ENCODE measurements around the gene EFCAB14.
"Not testable (repeated sequence)": the region's sequence is repeated elsewhere in the genome, so short reads cannot be mapped to it uniquely, and the experiment has no call there.

Gene EFCAB14, protein sequence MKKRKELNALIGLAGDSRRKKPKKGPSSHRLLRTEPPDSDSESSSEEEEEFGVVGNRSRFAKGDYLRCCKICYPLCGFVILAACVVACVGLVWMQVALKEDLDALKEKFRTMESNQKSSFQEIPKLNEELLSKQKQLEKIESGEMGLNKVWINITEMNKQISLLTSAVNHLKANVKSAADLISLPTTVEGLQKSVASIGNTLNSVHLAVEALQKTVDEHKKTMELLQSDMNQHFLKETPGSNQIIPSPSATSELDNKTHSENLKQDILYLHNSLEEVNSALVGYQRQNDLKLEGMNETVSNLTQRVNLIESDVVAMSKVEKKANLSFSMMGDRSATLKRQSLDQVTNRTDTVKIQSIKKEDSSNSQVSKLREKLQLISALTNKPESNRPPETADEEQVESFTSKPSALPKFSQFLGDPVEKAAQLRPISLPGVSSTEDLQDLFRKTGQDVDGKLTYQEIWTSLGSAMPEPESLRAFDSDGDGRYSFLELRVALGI

DNA sequence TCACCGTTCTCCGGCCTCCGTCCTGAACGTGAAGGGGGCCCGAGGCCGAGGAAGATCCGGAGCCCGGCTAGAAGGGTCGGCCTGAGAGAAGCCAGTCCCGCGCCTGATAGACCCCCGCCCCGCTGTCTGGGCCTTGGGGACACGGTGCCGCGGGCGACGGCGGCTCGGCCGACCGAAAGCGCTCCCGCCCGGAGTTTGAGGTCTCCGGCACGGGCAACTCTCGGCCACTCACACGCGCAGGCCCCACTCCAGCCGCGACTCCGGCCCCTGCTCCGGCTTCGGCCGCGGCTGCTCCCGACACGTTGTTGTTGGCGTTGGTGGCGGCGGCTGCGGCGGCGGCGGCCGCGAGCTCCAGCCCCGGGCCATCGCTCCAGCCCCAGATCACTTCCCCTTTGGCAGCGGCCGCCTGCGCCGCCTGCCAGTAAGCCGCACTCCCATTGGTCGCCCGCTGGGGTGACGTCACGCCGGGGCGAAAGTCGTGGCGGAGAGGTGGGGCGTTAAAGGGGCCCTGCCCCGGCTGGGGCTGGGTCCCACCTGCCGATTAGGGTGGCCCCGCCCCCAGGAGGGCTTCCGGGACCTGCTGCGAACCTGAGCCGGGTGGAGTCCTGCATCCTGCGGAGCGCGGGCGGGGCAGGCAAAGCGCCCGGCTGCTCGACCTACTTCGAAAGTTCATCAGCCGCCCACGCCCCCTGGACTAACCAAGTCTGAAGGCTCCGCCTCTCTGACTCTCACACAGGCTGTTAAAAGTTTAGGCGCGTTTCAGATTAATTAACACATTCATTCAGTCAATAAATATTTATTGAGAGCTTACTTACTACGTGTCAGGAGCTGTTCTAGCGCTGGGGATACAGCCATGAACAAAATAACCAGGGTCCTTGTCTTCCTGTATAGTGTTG lies at the start of gene EFCAB14:
Gene EFCAB14, minus strand, starts transcription at position 388 of the 896 bp plus-strand sequence. CDS start 1,027 bp downstream, outside the sequence.
- DNase-seq (ENCODE audit: low read depth in 3 of 3) = peak; percentile 98

DNA sequence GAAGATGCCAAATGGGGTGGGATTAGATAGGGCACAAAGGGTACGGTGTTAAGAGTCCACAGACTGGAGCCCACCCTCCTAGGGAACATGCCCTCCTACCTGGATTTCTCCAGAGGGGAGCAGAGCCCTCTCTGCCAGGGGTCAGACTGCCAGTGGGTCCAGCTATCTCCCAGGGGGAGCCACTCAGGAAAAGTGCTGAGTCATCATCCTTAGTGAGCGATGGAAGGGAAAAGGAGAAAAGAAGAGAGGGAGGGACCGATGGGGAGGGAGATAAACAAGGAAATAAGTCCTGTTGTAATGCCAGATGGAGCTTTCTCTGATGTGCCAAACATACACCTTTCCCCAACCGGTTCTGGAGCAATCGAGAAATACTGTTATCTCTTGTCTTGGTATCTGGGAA lies 49.5 kb upstream of the EFCAB14 start:
- DNase-seq (ENCODE audit: low read depth in 3 of 3) = no peak

DNA sequence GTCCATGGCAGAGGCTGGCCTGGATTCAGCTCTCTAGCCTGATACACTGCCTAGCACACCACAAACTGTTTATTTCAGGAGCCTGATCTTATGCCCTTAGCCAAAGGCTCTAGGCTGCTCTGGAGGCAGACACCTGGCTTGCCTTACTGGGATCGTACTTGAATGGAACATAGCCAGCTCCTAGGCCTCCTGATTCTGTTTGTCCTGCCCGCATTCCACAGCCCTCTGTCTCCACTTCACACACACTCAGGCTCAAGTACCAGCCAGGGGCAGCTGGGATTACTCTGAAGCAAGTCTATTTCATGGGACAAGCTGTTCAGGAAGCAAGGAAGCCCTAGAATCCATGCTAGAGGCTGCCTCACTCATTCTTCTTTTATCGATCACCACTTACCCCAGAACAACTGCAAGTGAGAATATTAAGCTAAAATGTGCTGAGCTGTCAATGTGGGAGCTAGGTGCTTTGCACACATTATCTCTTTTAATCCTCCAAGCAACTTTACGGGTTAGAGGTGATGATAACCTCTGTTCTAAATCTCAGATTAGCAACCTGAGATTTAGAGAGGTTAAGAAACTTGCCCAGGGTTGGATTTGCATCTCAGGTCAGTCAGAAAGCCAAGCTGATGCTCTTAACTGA lies 48.9 kb upstream of the EFCAB14 start:
- no peak for DNase-seq (ENCODE audit: low read depth in 3 of 3)

DNA sequence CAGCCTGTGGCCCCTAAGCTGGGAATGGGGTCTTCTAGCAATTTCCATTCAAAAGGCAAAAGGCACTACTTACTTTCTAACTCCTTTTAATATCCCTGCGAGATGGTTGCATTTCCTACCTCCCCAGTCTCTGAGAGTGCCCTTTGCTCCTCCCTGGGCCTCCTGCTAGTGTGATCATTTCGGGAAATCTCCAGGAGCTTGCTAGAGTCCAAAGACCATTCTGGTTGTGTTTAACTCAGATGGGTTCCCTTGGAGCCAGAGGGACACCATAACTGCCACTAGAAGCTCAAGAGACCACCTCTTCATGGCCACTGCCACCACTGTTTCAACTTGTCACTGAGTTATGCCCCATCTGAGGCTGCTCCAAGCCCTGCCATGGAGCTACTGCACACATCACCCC lies 45.5 kb upstream of the EFCAB14 start:
- DNase-seq (ENCODE audit: low read depth in 3 of 3) = no peak

DNA sequence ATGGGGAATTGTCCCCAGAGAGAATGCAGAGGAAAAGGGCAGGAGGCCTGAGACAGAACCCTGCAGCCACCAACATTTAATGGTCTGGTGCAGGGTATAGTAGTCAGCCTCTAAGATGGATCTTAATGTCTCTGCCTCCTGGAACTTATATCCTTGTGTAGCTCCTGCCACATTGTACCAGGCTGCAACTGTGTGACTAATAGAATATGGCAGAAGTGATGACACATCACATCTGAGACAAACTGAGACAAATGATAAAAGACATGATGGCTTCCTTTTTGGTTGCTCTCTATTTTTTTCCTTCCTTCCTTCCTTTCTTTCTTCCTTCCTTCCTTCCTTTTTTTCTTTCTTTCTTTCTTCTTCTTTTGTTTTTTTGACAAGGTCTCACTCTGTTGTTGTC lies 42.8 kb upstream of the EFCAB14 start:
- no peak for DNase-seq (ENCODE audit: low read depth in 3 of 3)

DNA sequence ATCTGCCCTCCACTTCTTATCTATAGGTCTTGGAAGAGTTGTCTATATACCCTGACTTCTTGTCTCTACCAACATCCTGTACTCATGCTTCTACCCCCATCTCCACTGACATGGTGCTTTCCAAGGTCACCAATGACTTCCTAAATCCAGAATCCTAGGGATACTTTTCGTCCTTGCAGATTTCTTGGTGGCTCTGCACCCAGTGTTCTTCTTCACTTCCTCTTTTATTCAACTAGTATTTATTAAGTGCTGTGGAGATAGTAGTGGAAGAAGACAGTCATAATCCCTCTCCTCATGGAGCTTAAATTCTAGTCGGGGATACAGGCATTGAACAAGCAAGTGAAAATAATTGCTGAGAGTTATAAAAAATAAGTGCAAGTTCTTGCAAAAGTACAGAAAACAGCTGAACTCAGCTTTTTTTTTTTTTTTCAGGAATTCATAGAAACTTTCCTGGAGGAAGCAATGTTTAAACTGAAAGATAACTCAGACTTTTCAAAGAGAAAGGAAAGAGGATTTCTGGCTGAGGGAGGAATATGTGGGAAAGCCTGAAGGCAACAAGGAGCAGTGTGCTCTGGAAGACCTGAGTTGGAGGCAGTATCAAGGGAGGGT lies 41.7 kb upstream of the EFCAB14 start:
- no peak for DNase-seq (ENCODE audit: low read depth in 3 of 3)

DNA sequence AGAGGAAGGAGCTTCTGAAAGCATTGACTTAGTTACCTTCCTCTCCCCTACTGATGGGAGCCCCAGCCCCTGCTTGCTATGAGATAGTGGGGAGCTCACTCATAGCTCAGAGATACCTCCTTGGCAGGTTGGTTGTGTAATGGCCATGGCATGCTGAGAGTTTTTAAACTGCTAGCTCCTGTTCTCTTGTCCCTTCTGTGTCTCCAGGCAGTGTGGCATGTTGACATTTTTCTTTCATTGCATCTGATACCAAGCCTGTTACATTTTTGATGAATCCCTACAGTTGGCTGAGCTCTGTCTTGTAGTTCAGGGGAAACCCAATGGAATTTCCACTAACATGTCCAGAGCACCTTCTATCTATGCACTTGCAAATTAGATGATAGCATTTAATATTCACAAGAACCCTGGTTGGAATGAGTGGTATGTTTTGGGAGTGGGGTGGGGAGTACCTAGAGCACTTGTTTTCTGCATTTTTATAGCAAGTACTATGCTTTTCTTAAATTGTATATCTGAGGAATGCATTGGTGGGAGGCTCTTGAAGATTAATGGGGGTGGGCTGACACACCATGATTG lies 39.1 kb upstream of the EFCAB14 start:
- no peak for DNase-seq (ENCODE audit: low read depth in 3 of 3)

DNA sequence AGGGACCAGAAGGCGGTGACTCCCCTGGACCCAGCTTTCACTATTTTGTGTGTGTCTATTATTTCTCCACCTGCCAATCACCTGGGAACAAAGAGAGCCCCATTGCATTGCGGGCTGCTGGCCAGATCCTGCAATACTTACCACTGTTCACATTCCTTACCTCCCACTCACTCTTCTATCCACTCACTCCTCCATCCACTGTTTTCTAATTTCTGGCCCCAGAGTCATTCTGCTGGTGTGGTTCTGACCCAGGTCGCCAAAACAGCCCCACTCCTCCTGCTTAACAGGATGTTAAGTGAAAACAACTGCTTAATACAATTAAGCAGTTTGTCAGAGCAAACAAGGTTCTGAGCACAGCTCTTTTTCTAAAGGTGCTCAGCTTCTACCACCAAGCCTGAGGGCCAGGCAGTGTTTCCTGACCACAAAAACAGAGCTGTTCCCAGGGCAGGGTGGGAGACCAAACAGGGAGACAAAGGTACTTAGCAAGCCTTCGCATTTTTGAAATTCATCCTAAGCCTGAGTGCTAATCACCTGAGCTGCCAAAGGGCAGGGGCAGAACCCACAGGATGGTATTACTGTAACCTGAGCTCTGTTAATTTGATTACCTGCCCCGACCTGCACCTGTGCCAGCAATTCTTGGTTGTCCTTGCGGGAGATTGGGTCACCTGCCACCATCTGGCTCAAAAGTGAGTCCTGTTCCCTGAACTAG lies 38.5 kb upstream of the EFCAB14 start:
- DNase-seq (ENCODE audit: low read depth in 3 of 3) = no peak

DNA sequence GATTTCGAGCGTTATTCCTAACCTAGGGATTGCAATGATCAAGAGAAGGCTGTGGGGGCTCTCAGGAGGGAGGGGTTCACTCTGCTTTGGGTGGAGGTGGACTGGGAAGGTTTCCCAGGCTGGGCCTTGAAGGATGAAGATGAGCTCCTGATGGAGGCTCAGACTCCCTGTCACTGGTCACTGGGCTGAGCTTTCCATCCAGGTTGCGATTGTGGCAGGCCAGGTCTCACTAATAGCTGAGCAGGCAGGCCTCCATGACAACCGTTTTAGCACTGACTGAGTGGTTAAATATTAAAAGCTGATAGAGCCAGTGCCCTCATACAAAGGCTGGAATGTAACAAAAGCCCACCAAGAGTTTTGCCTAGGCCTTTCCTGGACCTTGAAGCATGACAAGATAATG lies 36.2 kb upstream of the EFCAB14 start:
- no peak for DNase-seq (ENCODE audit: low read depth in 3 of 3)

DNA sequence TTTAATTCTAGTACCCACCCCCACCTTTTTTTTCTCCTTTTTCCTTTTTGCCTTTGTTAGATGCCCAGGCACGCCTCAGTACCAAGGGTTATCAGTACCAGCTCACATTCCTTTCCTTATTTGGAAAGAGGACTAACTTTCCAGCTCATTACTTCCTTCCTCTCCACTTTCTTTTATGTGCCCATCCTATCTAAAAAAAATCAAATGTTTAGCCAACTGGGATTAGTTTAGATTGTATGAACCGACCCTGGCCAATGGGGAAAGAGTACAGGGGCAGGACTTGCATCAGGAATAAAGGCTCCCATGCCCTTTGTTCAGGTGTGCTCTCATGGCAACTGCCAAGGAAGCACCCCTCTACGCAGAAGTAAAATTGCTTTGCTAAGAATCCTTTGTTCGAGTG lies 35.8 kb upstream of the EFCAB14 start:
- not testable (repeated sequence) for DNase-seq (ENCODE audit: low read depth in 3 of 3)

DNA sequence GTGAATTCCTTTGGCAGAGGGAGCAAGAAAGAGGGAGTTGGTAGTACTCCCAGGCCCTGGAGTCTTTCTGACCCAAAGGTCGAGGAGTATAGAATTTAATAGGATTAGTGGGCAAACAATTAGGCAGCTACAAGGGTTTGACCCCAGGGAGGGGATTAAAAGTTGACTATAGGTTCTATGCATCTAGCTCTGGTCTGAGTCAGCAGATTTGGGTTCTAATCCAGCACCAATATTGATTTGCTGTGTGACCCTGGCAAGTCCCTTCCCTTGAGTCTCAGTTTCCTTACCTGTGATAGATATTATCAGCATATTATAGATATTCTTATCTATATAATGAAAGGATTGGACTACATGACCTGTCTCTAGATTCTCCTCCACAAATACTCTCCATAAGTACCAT lies 35.1 kb upstream of the EFCAB14 start:
- DNase-seq (ENCODE audit: low read depth in 3 of 3) = no peak

DNA sequence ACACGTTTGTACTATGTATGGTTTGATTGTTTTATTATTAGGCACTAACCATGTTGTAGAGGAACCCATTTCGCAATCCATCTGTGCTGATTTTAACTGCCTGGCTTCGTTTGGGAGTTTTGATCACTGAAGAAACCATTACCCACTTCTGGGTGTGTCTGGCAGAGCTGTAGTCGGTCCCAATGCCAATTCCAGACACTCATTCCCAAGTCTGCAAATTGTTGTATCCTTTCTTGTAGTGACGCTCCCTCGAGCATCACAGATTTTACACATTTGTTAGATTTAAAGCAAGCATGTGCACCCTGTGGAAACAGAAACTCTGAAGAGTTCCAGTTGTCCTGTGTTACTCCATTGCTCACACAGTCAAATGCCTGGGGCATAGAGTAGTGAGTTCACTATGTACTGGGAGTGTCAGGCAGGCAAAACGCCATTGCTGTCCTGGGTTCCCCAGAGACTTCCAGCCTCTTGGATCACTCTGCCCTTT lies 31.0 kb upstream of the EFCAB14 start:
- no peak for DNase-seq (ENCODE audit: low read depth in 3 of 3)

DNA sequence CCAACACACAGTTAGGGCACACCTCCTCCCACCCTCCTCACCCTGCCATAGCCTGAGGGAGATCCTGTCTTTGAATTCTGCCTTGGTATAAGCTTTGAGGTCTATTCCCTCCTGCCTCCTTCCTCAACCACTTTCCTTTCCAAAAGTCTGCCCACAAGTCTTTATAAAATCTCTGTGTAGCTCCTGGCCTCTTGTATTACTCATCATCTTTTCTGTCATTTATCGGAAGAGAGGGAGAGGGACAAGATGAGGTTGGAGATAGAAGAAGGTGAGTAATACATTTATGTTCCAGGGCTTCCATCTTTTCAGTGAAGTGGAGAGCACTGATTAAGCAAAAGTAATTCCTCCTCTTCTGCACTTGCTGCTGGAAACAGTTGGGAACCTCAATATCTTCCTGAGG lies 30.5 kb upstream of the EFCAB14 start:
- no peak for DNase-seq (ENCODE audit: low read depth in 3 of 3)

DNA sequence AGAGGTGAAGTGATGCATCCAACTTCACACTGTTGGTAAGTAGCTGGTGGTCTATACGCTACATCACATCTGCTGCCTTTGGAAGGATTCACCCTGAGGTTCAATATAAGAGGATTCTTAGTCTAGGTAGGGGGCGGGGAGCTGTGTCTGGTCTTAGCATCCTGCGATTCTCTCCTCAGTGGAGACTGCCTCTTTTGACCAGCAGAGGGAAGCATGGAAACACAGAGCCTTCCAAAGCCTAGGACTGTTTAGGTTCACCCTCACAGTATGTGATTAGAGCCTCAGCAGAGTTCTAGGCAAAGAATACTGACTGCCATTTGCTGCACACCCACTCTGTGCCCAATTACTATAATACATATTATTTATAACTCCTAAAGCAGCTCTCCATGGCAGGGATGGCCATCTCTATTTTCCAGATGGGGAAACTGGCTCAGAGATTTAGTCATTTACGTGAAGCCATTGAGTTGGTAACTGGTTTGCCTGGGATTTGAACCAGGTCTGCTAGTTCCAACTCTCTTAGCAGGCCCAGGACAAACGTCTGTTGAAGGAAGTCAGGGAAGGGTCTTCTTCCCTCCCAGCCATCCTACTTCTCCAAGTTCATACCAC lies 28.9 kb upstream of the EFCAB14 start:
- DNase-seq (ENCODE audit: low read depth in 3 of 3) = no peak

DNA sequence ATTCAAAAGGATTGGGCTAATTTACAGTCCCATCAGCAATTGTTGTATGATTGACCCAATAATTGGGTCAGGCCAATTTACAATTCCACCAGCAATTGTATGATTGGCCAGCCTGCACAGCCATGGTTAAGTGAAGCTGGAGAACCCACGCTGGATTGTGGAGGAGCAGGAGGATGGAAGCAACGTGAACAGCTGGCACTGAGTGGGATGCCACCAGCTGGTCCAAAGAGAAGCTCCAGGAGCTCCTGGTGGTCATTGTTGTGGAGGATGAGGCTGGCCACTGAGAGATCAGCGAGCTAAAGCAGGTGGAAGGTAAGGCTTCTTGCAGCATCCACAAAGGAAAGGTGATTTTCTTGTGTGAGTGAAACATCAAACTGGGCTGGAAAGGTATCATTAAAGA lies 23.2 kb upstream of the EFCAB14 start:
- DNase-seq (ENCODE audit: low read depth in 3 of 3) = no peak

DNA sequence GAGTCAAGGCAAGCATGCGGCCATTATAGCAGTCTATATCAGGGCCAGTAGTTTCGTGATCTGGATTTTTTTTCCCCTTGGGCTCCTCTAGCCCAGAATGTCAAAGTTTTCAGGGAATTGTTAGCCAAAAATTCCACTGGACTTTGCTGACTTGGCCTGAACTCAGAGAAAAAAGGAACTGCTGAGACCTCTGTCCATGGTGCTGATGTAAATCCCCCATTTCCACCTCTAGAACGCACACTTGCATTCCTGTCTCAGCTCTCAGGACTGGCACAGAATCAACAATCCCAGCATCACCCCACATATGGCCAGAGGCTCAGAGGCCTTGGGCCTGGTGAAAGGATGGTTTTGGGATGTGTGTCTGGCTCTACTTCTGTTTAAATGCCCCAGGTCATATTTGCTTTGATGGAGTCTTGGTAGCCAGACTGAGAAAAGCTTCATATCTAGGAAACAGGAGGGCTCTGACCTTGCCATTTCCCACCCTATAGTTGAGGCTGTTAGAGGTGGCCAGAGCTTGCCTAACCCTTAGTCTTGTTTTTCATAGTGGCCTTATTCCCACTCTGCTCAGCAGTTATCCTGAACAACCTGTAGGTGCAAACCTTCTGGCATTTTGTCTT lies 16.9 kb upstream of the EFCAB14 start:
- DNase-seq (ENCODE audit: low read depth in 3 of 3) = no peak

DNA sequence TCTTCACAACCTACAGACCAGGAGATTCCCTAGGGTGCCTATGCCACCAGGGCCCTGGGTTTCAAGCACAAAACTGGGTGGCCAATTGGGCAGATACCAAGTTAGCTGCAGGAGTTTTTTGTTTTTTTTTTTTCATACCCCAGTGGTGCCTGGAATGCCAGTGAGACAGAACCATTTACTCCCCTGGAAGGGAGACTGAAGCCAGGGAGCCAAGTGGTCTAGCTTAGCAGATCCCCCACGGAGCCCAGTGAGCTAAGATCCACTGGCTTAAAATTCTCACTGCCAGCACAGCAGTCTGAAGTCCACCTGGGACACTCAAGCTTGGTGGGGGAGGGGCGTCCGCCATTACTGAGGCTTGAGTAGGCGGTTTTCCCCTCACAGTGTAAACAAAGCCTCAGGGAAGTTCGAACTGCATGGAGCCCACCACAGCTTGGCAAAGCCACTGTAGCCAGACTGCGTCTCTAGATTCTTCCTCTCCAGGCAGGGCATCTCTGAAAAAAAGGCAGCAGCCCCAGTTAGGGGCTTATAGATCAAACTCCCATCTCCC lies 9.5 kb upstream of the EFCAB14 start:
- DNase-seq (ENCODE audit: low read depth in 3 of 3) = not testable (repeated sequence)

DNA sequence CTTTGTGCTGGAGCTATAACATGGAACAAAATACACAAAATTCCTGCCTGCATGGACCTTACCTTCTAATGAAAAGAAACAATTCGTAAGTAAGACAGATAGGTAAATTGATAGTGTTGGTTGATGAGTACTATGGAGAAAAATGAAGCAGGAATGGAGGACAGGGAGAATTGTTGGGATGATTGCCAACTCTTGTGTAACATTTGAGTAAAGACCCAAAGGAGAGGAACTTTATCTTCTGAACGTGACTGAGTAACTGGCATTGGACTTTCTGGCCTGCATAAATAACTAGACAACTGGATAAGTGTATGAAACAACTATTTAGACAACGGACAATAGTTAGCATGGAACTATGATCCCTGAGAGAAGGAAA lies 6.8 kb upstream of the EFCAB14 start:
- DNase-seq (ENCODE audit: low read depth in 3 of 3) = no peak

DNA sequence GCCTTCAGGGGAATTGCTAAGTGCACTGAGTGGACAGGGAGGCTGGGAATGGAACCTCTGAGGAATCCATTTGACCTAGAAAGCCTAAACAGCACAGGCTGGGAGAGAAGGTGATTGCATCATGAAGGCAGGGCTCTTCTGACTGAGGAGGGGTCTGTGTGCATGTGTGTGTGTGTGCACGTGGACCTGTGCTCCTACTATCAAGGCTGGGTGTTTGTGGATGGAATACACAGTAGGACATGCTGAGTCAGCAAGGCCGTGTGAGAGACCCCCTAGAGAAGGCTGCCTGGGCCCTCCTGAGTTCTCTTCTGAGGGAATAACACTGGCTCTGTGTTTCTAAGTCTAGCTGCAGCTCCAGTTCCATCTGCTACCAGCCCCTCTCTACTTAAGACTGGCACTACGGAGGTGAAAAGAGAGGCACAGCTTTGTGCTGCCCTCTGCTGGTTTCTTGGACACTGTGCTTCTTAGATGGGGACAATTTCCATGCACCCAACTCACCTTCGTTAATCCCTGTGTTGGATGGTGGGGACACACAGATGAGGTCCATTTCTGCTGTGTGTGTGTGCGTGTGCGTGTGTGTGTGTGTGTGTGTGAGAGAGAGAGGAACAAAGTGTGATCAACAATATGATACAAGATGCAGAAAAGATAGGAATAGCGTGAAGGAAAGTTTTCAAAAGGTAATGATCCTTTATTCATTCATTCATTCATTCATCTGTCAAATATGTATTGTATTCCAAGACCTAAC lies 6.2 kb upstream of the EFCAB14 start:
- peak; percentile 50 to 52 (median 50) for DNase-seq (ENCODE audit: low read depth in 3 of 3)

Data from stimulated activated CD4-positive, alpha-beta T cell treated with anti-CD3 and anti-CD28 coated beads, TNF-alpha, amount 100 ng/mL, for 24 hours (primary cell).